ENCODE measurements around the gene SMAD6. TPM values are rescaled to one million over a fixed set of nuclear protein-coding genes. Genes with fewer than 3 reads are reported as not detected.
A peak's percentile ranks its signal among the peaks of the same experiment; 100 is the strongest.

The SMAD6 gene
- total and polyA plus RNA-seq, 2 donors (not counting 1 experiment from before 2014, with no cell fraction given), result 1.2 to 8.9 TPM

DNA sequence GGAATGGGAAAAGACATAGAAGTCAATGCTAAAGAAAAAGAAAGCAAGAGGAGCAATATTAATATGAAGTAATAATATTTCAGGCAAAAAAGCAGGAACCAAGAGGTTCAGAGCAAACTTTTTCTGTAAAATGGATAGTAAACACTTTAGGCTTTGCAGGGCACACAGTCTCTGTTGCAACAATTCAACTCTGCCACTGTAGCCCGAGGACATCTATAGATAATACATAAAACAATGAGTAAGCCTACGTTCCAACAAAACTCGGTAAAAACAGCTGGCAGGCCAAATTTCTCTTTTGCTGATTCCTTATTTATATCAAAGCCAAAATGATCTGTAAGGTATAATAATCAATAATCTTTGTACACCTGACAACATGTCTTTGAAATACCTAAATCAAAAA is 56.8 kb downstream of the SMAD6 start:
- DNase-seq (ENCODE audit: low read depth in 2 of 2), result no peak
- peaks cover 6% of the 10 kb centered on the region for H3K9me3 ChIP-seq (ENCODE audit: control insufficient read depth, insufficient read depth, low read depth, low read length)
- H3K27me3 ChIP-seq (ENCODE audit: control insufficient read depth, insufficient read depth, low read length), result no peaks in the 10 kb centered on the region
- H3K4me3 ChIP-seq (replicated peaks in 1 of 4; ENCODE audit: control extremely low read depth in 1 of 4, insufficient read depth in 1 of 4, low read depth in 3 of 4, low read length in 4 of 4), result no peak overlapping the region
- H3K4me1 ChIP-seq (ENCODE audit: control insufficient read depth, extremely low read depth, insufficient read depth, low read length), result peaks cover 21% of the 10 kb centered on the region
- no peak overlapping the region for H3K4me2 ChIP-seq (ENCODE audit: extremely low read depth, insufficient read depth, low read length)
- TF ChIP-seq, protein P1, sequence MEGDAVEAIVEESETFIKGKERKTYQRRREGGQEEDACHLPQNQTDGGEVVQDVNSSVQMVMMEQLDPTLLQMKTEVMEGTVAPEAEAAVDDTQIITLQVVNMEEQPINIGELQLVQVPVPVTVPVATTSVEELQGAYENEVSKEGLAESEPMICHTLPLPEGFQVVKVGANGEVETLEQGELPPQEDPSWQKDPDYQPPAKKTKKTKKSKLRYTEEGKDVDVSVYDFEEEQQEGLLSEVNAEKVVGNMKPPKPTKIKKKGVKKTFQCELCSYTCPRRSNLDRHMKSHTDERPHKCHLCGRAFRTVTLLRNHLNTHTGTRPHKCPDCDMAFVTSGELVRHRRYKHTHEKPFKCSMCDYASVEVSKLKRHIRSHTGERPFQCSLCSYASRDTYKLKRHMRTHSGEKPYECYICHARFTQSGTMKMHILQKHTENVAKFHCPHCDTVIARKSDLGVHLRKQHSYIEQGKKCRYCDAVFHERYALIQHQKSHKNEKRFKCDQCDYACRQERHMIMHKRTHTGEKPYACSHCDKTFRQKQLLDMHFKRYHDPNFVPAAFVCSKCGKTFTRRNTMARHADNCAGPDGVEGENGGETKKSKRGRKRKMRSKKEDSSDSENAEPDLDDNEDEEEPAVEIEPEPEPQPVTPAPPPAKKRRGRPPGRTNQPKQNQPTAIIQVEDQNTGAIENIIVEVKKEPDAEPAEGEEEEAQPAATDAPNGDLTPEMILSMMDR (conservative IDR thresholded peaks at IDR 0.05 in 1 of 2, IDR thresholded peaks at IDR 0.05 in 1 of 2; ENCODE audit: low read depth in 1 of 2, low read length in 2 of 2), result no peak
- no peak for TF ChIP-seq EZH2 (IDR thresholded peaks at IDR 0.05; ENCODE audit: low read length, missing control alignments)
- no peaks in the 10 kb centered on the region for H4K20me1 ChIP-seq (ENCODE audit: control insufficient read depth, extremely low read depth, insufficient read depth, low read length)
- H3K27ac ChIP-seq (ENCODE audit: insufficient read depth, low read length), result no peak overlapping the region
- H3K9ac ChIP-seq (ENCODE audit: insufficient read depth, low read length), result no peak overlapping the region
- H3K36me3 ChIP-seq (ENCODE audit: control insufficient read depth, insufficient read depth, low read length), result no peaks in the 10 kb centered on the region
- H2AFZ ChIP-seq (ENCODE audit: low read length), result no peak overlapping the region
- H3K79me2 ChIP-seq (ENCODE audit: control insufficient read depth, insufficient read depth, low read length), result no peaks in the 10 kb centered on the region

DNA sequence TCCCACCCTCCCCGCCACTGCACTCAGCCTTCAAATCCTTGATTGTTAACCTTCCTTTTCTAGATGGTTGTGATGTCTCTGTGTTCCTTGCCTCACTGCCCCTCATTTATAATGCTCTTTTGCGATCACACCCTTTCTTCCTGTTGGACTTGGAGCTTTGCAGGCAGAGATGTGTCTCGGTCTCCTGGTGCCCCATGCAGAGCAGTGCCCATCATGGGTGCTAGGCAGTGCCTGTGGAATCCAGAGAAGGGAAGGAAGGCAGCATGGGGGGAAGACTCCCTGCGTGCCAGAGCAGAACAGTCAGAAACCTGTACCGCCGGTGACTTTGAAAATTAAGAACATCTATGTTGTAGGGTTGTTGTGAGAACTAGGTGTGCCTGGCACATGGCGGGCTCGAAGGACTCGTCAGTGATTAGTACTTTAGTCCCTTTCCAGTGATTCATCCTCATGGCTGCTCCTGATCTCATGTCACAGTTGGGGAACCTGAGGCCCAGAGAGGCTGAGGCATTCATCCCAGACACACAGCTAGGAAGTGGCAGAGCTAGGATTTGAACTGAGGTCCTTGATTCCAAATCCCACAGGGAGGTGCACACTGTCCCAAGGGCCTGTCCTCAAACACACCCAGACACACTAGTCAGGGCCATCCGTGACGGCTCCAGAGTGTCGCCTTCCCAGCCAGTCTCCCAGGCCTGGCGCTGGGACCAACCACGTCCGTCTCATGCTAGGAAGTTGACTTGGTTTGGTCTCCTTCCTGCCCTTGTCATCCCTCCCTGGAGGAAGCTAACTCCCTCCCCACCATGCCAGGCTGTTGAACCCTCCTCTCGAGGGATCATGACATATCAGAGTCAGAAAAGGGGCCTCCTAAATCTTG is 58.3 kb downstream of the SMAD6 start:
- DNase-seq (ENCODE audit: low read depth in 2 of 2), result no peak
- Histone ChIP-seq H3K4me2 (ENCODE audit: extremely low read depth, insufficient read depth, low read length) (no peak overlapping the region), H3K36me3 (ENCODE audit: control insufficient read depth, insufficient read depth, low read length) (no peaks in the 10 kb centered on the region), H3K4me1 (ENCODE audit: control insufficient read depth, extremely low read depth, insufficient read depth, low read length) (peaks cover 25% of the 10 kb centered on the region), H3K27ac (ENCODE audit: insufficient read depth, low read length) (no peak overlapping the region), H4K20me1 (ENCODE audit: control insufficient read depth, extremely low read depth, insufficient read depth, low read length) (no peaks in the 10 kb centered on the region), H3K9me3 (ENCODE audit: control insufficient read depth, insufficient read depth, low read depth, low read length) (peaks cover 1% of the 10 kb centered on the region), H3K27me3 (ENCODE audit: control insufficient read depth, insufficient read depth, low read length) (no peaks in the 10 kb centered on the region), H3K79me2 (ENCODE audit: control insufficient read depth, insufficient read depth, low read length) (no peaks in the 10 kb centered on the region), H3K4me3 (replicated peaks in 1 of 4; ENCODE audit: control extremely low read depth in 1 of 4, insufficient read depth in 1 of 4, low read depth in 3 of 4, low read length in 4 of 4) (no peak overlapping the region), H2AFZ (ENCODE audit: low read length) (no peak overlapping the region), H3K9ac (ENCODE audit: insufficient read depth, low read length) (no peak overlapping the region)
- TF ChIP-seq EZH2 (IDR thresholded peaks at IDR 0.05; ENCODE audit: low read length, missing control alignments), result no peak
- TF ChIP-seq, protein P1 (conservative IDR thresholded peaks at IDR 0.05 in 1 of 2, IDR thresholded peaks at IDR 0.05 in 1 of 2; ENCODE audit: low read depth in 1 of 2, low read length in 2 of 2), result no peak

DNA sequence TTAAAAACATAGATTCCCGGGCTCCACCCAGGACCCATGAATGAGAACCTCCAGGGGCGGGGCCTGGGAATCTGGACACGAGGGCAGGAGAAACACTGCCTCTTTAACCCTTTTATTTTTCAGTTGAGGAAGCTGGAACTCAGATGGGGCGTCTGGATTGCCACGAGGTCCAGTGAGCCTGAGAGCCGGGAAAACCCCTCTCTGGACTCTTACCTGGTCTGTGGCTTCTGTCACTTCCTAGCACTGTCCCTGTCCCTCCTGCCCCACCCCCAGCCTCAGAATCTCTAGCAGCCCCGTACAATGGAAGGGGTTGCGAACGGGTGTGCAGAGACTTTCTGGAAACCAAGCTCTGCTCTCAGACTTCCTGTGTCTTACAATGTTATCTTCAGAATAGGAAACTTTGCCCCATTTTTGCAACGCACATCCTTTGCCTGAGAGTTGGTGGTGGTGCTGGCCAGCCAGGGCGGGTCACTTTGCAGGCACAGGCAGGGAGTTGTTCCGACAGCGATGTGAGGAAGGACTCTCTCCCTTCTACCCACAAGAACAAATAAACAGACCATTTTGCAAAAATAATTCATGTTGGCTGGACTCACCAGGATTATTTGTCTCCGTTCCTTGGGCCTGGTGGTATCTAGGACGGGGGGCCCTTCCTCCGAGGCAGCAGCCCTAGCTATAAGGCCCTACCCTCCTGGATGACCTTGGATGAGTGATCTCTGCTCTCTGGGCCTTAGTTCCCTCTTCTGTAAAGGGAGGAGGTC is 59.1 kb downstream of the SMAD6 start:
- Histone ChIP-seq H3K9ac (ENCODE audit: insufficient read depth, low read length) (no peak overlapping the region), H3K4me1 (ENCODE audit: control insufficient read depth, extremely low read depth, insufficient read depth, low read length) (peaks cover 28% of the 10 kb centered on the region), H3K4me3 (replicated peaks in 1 of 4; ENCODE audit: control extremely low read depth in 1 of 4, insufficient read depth in 1 of 4, low read depth in 3 of 4, low read length in 4 of 4) (no peak overlapping the region), H4K20me1 (ENCODE audit: control insufficient read depth, extremely low read depth, insufficient read depth, low read length) (no peaks in the 10 kb centered on the region), H3K27me3 (ENCODE audit: control insufficient read depth, insufficient read depth, low read length) (no peaks in the 10 kb centered on the region), H2AFZ (ENCODE audit: low read length) (no peak overlapping the region), H3K36me3 (ENCODE audit: control insufficient read depth, insufficient read depth, low read length) (no peaks in the 10 kb centered on the region), H3K79me2 (ENCODE audit: control insufficient read depth, insufficient read depth, low read length) (no peaks in the 10 kb centered on the region), H3K27ac (ENCODE audit: insufficient read depth, low read length) (peak overlapping the region; percentile 13), H3K4me2 (ENCODE audit: extremely low read depth, insufficient read depth, low read length) (no peak overlapping the region), H3K9me3 (ENCODE audit: control insufficient read depth, insufficient read depth, low read depth, low read length) (no peaks in the 10 kb centered on the region)
- TF ChIP-seq EZH2 (IDR thresholded peaks at IDR 0.05; ENCODE audit: low read length, missing control alignments), result no peak
- TF ChIP-seq, protein P1 (conservative IDR thresholded peaks at IDR 0.05 in 1 of 2, IDR thresholded peaks at IDR 0.05 in 1 of 2; ENCODE audit: low read depth in 1 of 2, low read length in 2 of 2), result no peak
- peak in 1 of 2 donors; percentile 79 for DNase-seq (ENCODE audit: low read depth in 2 of 2)

Data from fibroblast of lung (primary cell).